SK-N-SH treated with all-trans-retinoic acid at 6 μM for 48 hours (cell line): ENCODE results near the gene FABP2.

ENCODE experiments used
- ATAC-seq: fragments of 200-7000 bp; cut with Tn5 transposase; 3 replicates; pipeline ENCODE4 v1.9.1; 2020; ENCODE audit warnings: mild to moderate bottlenecking, moderate library complexity
- ARNTL ChIP-seq: fragments of 450-650 bp; formaldehyde crosslinking; IDR thresholded peaks from 2 replicates; pipeline ENCODE4 v1.5.0; 2020; ENCODE audit warnings: low read depth, mild to moderate bottlenecking, moderate library complexity, borderline replicate concordance
- BACH2 ChIP-seq: fragments of 250-450 bp; sonication (Bioruptor Pico); IDR thresholded peaks from 2 replicates; pipeline ENCODE4 v1.9.0; 2021; ENCODE audit warnings: mild to moderate bottlenecking, borderline replicate concordance
- CREB5 ChIP-seq: fragments of 250-450 bp; sonication (Bioruptor Pico); IDR thresholded peaks from 2 replicates; pipeline ENCODE4 v1.5.1; 2020; ENCODE audit warnings: low read depth, mild to moderate bottlenecking, moderate library complexity
- CSDC2 ChIP-seq: fragments of 250-450 bp; sonication (Bioruptor Pico); IDR thresholded peaks from 2 replicates; pipeline ENCODE4 v1.5.0; 2020; ENCODE audit warnings: mild to moderate bottlenecking, moderate library complexity
- CSRNP3 ChIP-seq: fragments of 250-450 bp; sonication (Bioruptor Pico); IDR thresholded peaks from 2 replicates; pipeline ENCODE4 v1.5.1; 2021; ENCODE audit warnings: mild to moderate bottlenecking, moderate library complexity
- ESRRG ChIP-seq: fragments of 250-450 bp; sonication (Bioruptor Pico); IDR thresholded peaks from 2 replicates; pipeline ENCODE4 v1.6.1; 2021; ENCODE audit warnings: mild to moderate bottlenecking
- GLIS3 ChIP-seq: fragments of 250-450 bp; sonication (Bioruptor Pico); IDR thresholded peaks from 2 replicates; pipeline ENCODE4 v1.5.0; 2020; ENCODE audit warnings: mild to moderate bottlenecking, moderate library complexity
- ISL1 ChIP-seq: fragments of 250-450 bp; sonication (Bioruptor Pico); IDR thresholded peaks from 2 replicates; pipeline ENCODE4 v2.1.2; 2022; ENCODE audit warnings: mild to moderate bottlenecking, moderate library complexity
- OSR1 ChIP-seq: fragments of 250-450 bp; sonication (Bioruptor Pico); IDR thresholded peaks from 2 replicates; pipeline ENCODE4 v1.8.0; 2022; ENCODE audit warnings: moderate library complexity, mild to moderate bottlenecking, inconsistent platforms
- POU6F1 ChIP-seq: fragments of 250-450 bp; sonication (Bioruptor Pico); IDR thresholded peaks from 2 replicates; pipeline ENCODE4 v1.8.0; 2021; ENCODE audit warnings: low read depth, mild to moderate bottlenecking, moderate library complexity, borderline replicate concordance
- PPARA ChIP-seq: fragments of 250-450 bp; sonication (Bioruptor Pico); IDR thresholded peaks from 2 replicates; pipeline ENCODE4 v1.5.0; 2020; ENCODE audit warnings: mild to moderate bottlenecking, borderline replicate concordance
- RARB ChIP-seq: fragments of 250-450 bp; sonication (Bioruptor Pico); IDR thresholded peaks from 2 replicates; pipeline ENCODE4 v1.8.0; 2021; ENCODE audit warnings: mild to moderate bottlenecking, moderate library complexity
- SNAI2 ChIP-seq: fragments of 250-450 bp; sonication (Bioruptor Pico); IDR thresholded peaks from 2 replicates; pipeline ENCODE4 v1.5.0; 2020; ENCODE audit warnings: mild to moderate bottlenecking, moderate library complexity
- TOX ChIP-seq: fragments of 250-450 bp; sonication (Bioruptor Pico); IDR thresholded peaks from 2 replicates; pipeline ENCODE4 v1.8.0; 2021; ENCODE audit warnings: mild to moderate bottlenecking, moderate library complexity, borderline replicate concordance
- TSHZ2 ChIP-seq: fragments of 250-450 bp; sonication (Bioruptor Pico); IDR thresholded peaks from 2 replicates; pipeline ENCODE4 v1.5.0; 2020; ENCODE audit warnings: mild to moderate bottlenecking, moderate library complexity
- ZC3H10 ChIP-seq: fragments of 250-450 bp; sonication (Bioruptor Pico); IDR thresholded peaks from 2 replicates; pipeline ENCODE4 v1.5.1; 2021; ENCODE audit warnings: mild to moderate bottlenecking, moderate library complexity
- ZFP3 ChIP-seq: fragments of 250-450 bp; sonication (Bioruptor Pico); IDR thresholded peaks from 2 replicates; pipeline ENCODE4 v1.5.0; 2020; ENCODE audit warnings: mild to moderate bottlenecking, moderate library complexity
- ZFP30 ChIP-seq: fragments of 450-650 bp; formaldehyde crosslinking; IDR thresholded peaks from 2 replicates; pipeline ENCODE4 v1.5.0; 2022; ENCODE audit warnings: mild to moderate bottlenecking, moderate library complexity
- ZNF565 ChIP-seq: fragments of 450-650 bp; formaldehyde crosslinking; conservative IDR thresholded peaks from 2 replicates; pipeline ENCODE4 v1.5.0; 2020; ENCODE audit warnings: low read depth, mild to moderate bottlenecking, moderate library complexity
- ZNF70 ChIP-seq: fragments of 450-650 bp; formaldehyde crosslinking; IDR thresholded peaks from 2 replicates; pipeline ENCODE4 v1.5.0; 2020; ENCODE audit warnings: mild to moderate bottlenecking, moderate library complexity
- ZNF8 ChIP-seq: fragments of 450-650 bp; formaldehyde crosslinking; IDR thresholded peaks from 2 replicates; pipeline ENCODE4 v1.5.0; 2020; ENCODE audit warnings: mild to moderate bottlenecking, moderate library complexity

The FABP2 gene

GRCh38 chr4:119299260-119299671 lies 22.7 kb downstream of the FABP2 start:
- peak; percentile 29 for ATAC-seq

GRCh38 chr4:119297795-119298194 lies 24.1 kb downstream of the FABP2 start:
- no peak for ATAC-seq
- TF ChIP-seq ZC3H10 (no peak), BACH2 (no peak), ZFP3 (CRISPR knock-in tag) (no peak), TSHZ2 (CRISPR knock-in tag) (no peak), CREB5 (CRISPR knock-in tag) (no peak), SNAI2 (CRISPR knock-in tag) (no peak), ZNF8 (CRISPR knock-in tag) (no peak), ZFP30 (CRISPR knock-in tag) (no peak), ARNTL (CRISPR knock-in tag) (no peak), OSR1 (no peak), PPARA (CRISPR knock-in tag) (no peak), CSRNP3 (CRISPR knock-in tag) (no peak), ZNF70 (no peak), POU6F1 (no peak), RARB (CRISPR knock-in tag) (no peak)

More at GRCh38 chr4:119299260-119299671, 22.7 kb downstream of the FABP2 start:
- TF ChIP-seq ZFP30 (CRISPR knock-in tag) (no peak), ZNF565 (CRISPR knock-in tag) (no peak), GLIS3 (CRISPR knock-in tag) (no peak), TOX (CRISPR knock-in tag) (no peak), RARB (CRISPR knock-in tag) (no peak), ESRRG (CRISPR knock-in tag) (no peak), ZC3H10 (no peak), ZFP3 (CRISPR knock-in tag) (no peak), CREB5 (CRISPR knock-in tag) (no peak), ZNF8 (CRISPR knock-in tag) (no peak), ZNF70 (no peak), ISL1 (CRISPR knock-in tag) (no peak), TSHZ2 (CRISPR knock-in tag) (no peak), PPARA (CRISPR knock-in tag) (no peak), CSDC2 (CRISPR knock-in tag) (no peak), CSRNP3 (CRISPR knock-in tag) (no peak), OSR1 (no peak)
- TF ChIP-seq, all 23 proteins: peak for 0
